ENCODE measurements around the gene GRK5. TPM values are rescaled to one million over a fixed set of nuclear protein-coding genes. Genes with fewer than 3 reads are reported as not detected.

The GRK5 gene
- total RNA-seq, 1 experiment from 2014 or later, result 1.2 TPM

DNA sequence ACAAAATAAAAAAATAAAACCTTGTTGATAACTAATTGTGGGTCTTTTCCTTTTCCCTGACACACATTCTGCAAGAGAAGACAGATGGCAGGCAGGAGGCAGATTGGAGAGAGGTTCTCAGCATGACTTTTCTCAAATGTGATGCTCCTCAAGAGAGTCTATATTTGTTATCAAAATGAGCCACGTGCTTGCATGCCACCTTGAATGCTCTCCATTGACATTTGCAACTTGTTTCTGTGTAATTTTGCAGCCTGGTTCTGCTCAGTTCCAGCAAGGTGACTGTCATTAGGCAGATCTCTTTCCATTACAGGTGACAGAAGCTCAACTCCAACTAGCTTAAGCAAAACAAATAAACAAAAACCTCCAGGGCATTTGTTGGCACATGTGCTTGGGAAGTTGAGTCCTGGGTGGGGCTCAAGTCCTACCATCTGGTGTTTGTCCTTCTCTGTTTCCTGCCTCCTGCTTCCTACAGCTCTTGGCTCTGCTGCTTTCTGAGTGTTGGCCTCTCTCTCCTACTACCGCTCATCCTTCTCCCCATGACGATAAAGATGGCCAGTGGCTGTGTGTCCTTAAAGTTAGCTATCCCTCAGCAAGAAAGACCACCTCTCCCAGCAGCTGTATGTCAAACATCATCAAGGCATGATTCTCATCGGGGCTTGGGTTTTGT lies 56.7 kb downstream of the GRK5 start:
- H2BK20ac ChIP-seq (ENCODE audit: low read depth, low read length, poor library complexity, severe bottlenecking), result no peak overlapping the region
- H3K79me2 ChIP-seq (ENCODE audit: insufficient read depth, low read length), result no peaks in the 10 kb centered on the region
- H3K27ac ChIP-seq (ENCODE audit: insufficient read length, low read depth, low read length), result no peak overlapping the region
- H3K23me2 ChIP-seq (ENCODE audit: insufficient read length, low read depth, low read length, poor library complexity, severe bottlenecking), result no peaks in the 10 kb centered on the region
- no peak overlapping the region for H3K18ac ChIP-seq (ENCODE audit: insufficient read length, low read depth, low read length)
- H3K9ac ChIP-seq (ENCODE audit: extremely low read depth, insufficient read length, low read length), result no peak overlapping the region
- H3K27me3 ChIP-seq (ENCODE audit: insufficient read depth, low read length), result no peaks in the 10 kb centered on the region; the same call in 1 of the 2 replicates
- no peak overlapping the region for H3K4me2 ChIP-seq (ENCODE audit: insufficient read depth, insufficient read length, low read length)
- TF ChIP-seq, protein P1, sequence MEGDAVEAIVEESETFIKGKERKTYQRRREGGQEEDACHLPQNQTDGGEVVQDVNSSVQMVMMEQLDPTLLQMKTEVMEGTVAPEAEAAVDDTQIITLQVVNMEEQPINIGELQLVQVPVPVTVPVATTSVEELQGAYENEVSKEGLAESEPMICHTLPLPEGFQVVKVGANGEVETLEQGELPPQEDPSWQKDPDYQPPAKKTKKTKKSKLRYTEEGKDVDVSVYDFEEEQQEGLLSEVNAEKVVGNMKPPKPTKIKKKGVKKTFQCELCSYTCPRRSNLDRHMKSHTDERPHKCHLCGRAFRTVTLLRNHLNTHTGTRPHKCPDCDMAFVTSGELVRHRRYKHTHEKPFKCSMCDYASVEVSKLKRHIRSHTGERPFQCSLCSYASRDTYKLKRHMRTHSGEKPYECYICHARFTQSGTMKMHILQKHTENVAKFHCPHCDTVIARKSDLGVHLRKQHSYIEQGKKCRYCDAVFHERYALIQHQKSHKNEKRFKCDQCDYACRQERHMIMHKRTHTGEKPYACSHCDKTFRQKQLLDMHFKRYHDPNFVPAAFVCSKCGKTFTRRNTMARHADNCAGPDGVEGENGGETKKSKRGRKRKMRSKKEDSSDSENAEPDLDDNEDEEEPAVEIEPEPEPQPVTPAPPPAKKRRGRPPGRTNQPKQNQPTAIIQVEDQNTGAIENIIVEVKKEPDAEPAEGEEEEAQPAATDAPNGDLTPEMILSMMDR (conservative IDR thresholded peaks at IDR 0.05), result no peak
- Mint-ChIP-seq H3K27me3 (ENCODE audit: low read depth) (peaks cover 3% of the 10 kb centered on the region; the same call in 1 of the 2 replicates), H3K4me3 (no peak overlapping the region), H3K9me3 (peaks cover 9 to 10% of the 10 kb centered on the region in 2 experiments), H3K36me3 (ENCODE audit: insufficient read depth in 1 of 3, low read depth in 3 of 3) (peaks cover 4 to 5% (median 5%) of the 10 kb centered on the region in 3 experiments; a peak in 2 of 7 replicates), H3K27ac (no peak overlapping the region), H3K4me1 (peaks cover 0 to 5% of the 10 kb centered on the region in 2 experiments; a peak in 2 of 4 replicates)
- no peak overlapping the region for H3T11ph ChIP-seq (ENCODE audit: low read length)
- H4K8ac ChIP-seq (replicated peaks; ENCODE audit: insufficient read length, low read depth, low read length), result no peak overlapping the region
- no peak overlapping the region for H3K56ac ChIP-seq (ENCODE audit: insufficient read length, low read depth, low read length)
- H4K5ac ChIP-seq (ENCODE audit: insufficient read length, low read depth, low read length), result no peak overlapping the region
- H2AFZ ChIP-seq (ENCODE audit: low read length), result no peak overlapping the region
- H3K23ac ChIP-seq (ENCODE audit: insufficient read length, low read depth, low read length), result no peak overlapping the region
- H3K4me1 ChIP-seq (ENCODE audit: insufficient read depth, low read length), result 0 out of 2 replicates have a peak, but pooled peaks cover 1% of the 10 kb centered on the region
- H4K91ac ChIP-seq (ENCODE audit: insufficient read length, low read depth, low read length), result no peak overlapping the region
- H2BK120ac ChIP-seq (ENCODE audit: low read depth, low read length, poor library complexity, severe bottlenecking), result no peak overlapping the region
- DNase-seq, result no peak
- no peak overlapping the region for H2AK5ac ChIP-seq (ENCODE audit: insufficient read length, low read length)
- no peak overlapping the region for H2BK5ac ChIP-seq (ENCODE audit: insufficient read length, low read length)
- H2BK12ac ChIP-seq (ENCODE audit: insufficient read length, low read depth, low read length), result no peak overlapping the region
- peaks cover 4% of the 10 kb centered on the region for H3K9me3 ChIP-seq (ENCODE audit: control insufficient read depth, low read depth, low read length)
- H4K20me1 ChIP-seq (ENCODE audit: control insufficient read depth, insufficient read depth, insufficient read length), result no peaks in the 10 kb centered on the region
- WGBS (ENCODE audit: extremely low coverage, insufficient read length, low lambda C conversion rate), result no CpG with 5 or more reads among the region's 4 CpGs
- no peak overlapping the region for H3K14ac ChIP-seq (ENCODE audit: insufficient read depth, low read length)
- no peak overlapping the region for H3K4ac ChIP-seq (ENCODE audit: low read depth, low read length)
- H2BK15ac ChIP-seq (ENCODE audit: low read depth, low read length), result no peak overlapping the region
- no peaks in the 10 kb centered on the region for H3K79me1 ChIP-seq (ENCODE audit: insufficient read depth, low read depth, low read length, poor library complexity, severe bottlenecking)

Data from H9 (cell line).